HG03175 (cell line): ENCODE data around the gene NHLRC2.

ENCODE experiments used
- ATAC-seq: cut with Tn5 transposase; IDR thresholded peaks from one replicate; pipeline ENCODE4 v1.9.1; 2021; ENCODE audit warnings: mild to moderate bottlenecking, moderate library complexity; ENCODE audit not compliant: unreplicated experiment

NHLRC2 gene

GRCh38 chr10:113858541-113858940, 4.1 kb downstream of the NHLRC2 start:
- ATAC-seq: no peak

- ATAC-seq: peak; percentile 54
Observed at GRCh38 chr10:113859261-113859660, 4.8 kb downstream of the NHLRC2 start.

GRCh38 chr10:113865901-113866300, 11.4 kb downstream of the NHLRC2 start:
- ATAC-seq: no peak

GRCh38 chr10:113866551-113867394, 12.3 kb downstream of the NHLRC2 start:
- ATAC-seq: no peak

GRCh38 chr10:113867904-113868303, 13.4 kb downstream of the NHLRC2 start:
- ATAC-seq: no peak

GRCh38 chr10:113869789-113870188, 15.3 kb downstream of the NHLRC2 start:
- ATAC-seq: no peak

GRCh38 chr10:113872139-113873030, 17.9 kb downstream of the NHLRC2 start:
- ATAC-seq: no peak

GRCh38 chr10:113875212-113875611, 20.8 kb downstream of the NHLRC2 start:
- no peak for ATAC-seq

GRCh38 chr10:113876461-113876860, 22.0 kb downstream of the NHLRC2 start:
- ATAC-seq: no peak

- ATAC-seq: peak; percentile 72
Observed at GRCh38 chr10:113879691-113880090, 25.2 kb downstream of the NHLRC2 start.

GRCh38 chr10:113880236-113880635, 25.8 kb downstream of the NHLRC2 start:
- no peak for ATAC-seq

GRCh38 chr10:113882240-113882639, 27.8 kb downstream of the NHLRC2 start:
- ATAC-seq: no peak

- ATAC-seq: no peak
Observed at GRCh38 chr10:113889911-113890310, 35.5 kb downstream of the NHLRC2 start.

- no peak for ATAC-seq
Observed at GRCh38 chr10:113890769-113891168, 36.3 kb downstream of the NHLRC2 start.

- ATAC-seq: no peak
Observed at GRCh38 chr10:113891476-113891875, 37.0 kb downstream of the NHLRC2 start.

- ATAC-seq: no peak
Observed at GRCh38 chr10:113893570-113893969, 39.1 kb downstream of the NHLRC2 start.

GRCh38 chr10:113894581-113894980, 40.1 kb downstream of the NHLRC2 start:
- ATAC-seq: no peak

- no peak for ATAC-seq
Observed at GRCh38 chr10:113895018-113895417, 40.6 kb downstream of the NHLRC2 start.

GRCh38 chr10:113897693-113898618, 43.5 kb downstream of the NHLRC2 start:
- ATAC-seq: no peak

GRCh38 chr10:113899952-113900598, 45.6 kb downstream of the NHLRC2 start:
- ATAC-seq: no peak
